ENCODE measurements around the gene GPR87. TPM values are rescaled to one million over a fixed set of nuclear protein-coding genes. Genes with fewer than 3 reads are reported as not detected.

The GPR87 gene
- polyA plus RNA-seq, 1 donor, result not detected

DNA sequence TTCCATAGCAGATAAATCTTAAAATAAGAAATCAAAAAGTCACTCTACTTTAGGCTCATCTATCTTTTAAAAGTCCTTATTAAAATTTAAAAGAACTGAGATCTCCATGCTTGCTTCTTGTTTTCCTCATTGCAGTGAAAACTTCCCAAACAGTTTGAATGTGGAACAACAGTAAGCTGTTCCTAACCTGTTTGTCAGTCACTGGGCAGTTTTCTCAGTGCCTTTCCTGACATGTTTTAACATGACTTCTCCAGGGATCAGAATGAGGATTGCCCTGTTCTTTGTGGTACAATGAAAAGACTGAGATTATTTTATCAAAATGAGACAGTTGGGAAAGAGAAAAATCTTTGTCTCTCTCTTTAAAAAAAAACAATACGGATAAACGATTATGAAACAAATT lies 774 bp downstream of the GPR87 start:
- DNase-seq (ENCODE audit: low read depth), result no peak

DNA sequence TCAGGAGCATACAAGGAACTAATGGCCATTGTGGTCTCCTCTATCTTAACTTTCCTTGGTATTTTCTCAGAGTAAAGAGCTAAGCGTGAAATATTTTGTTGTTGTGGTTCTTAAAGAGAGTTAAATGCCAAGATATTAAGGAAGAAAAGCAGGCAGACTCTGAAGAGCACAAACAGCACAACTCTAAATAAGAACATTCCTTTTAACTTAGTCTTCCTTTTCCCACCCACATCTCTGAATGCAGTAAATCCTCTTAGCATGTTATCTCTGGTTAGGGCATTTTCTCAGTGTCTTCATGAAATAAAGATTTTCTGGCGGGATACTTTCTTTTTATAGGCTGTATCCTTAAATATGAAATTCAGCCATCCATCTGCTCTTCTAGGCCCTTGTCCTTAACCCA lies 1.5 kb downstream of the GPR87 start:
- DNase-seq (ENCODE audit: low read depth), result no peak

DNA sequence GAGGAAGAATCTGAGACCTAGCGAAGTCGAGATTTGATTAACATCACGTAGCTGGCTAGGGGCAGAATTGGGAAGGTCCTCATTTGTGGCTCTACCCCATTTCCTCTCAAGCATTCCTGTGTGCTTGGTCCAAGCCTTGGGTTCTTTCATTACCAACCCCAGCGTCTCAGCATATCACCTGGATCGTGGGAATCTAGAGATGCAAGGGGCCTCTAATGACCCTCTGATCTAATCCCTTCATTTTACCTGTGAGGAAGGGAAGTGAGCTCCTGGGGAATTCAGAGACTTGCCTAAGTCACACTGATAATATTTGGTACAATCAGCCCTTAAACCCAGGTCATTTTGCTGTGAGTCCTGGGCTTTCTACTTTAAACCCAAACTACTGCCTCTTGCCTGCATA lies 2.0 kb downstream of the GPR87 start:
- DNase-seq (ENCODE audit: low read depth), result no peak

DNA sequence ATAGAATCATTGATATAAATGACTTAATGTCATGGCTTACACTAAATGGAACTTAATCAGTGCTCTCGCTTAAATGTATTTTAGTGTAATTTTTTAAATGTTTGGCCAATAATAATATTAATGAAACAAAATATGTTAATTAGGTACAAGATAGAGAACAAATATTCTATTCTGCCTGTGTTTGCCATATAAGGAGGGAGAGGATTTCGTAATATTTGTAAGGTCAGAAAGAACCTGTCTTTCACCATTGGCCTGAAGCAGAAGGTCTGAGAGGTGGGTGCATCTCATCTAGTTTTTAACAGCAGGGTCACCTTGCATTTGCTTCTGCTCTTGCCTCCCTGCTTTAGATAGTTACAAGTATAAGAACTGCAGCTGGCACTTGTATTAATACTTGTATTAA lies 2.5 kb downstream of the GPR87 start:
- DNase-seq (ENCODE audit: low read depth), result no peak

DNA sequence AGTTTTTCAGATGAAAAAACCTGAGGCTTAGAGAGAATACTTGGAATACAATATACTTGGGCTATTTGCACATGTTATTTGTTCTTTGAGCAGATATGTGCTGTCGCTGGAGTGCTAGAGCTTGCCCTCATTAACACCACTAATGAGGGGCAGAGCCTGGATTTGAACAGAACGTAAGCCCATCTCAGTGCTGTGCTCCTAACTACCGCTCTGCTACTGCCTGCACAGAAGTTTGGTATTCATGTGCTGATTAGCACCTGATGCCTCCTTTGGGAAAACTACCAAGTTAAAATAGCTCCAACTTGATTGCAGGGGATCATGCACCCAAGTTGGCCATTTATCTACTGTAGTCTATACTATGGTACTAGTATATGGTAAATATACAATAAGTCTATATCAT lies 3.6 kb downstream of the GPR87 start:
- no peak for DNase-seq (ENCODE audit: low read depth)

DNA sequence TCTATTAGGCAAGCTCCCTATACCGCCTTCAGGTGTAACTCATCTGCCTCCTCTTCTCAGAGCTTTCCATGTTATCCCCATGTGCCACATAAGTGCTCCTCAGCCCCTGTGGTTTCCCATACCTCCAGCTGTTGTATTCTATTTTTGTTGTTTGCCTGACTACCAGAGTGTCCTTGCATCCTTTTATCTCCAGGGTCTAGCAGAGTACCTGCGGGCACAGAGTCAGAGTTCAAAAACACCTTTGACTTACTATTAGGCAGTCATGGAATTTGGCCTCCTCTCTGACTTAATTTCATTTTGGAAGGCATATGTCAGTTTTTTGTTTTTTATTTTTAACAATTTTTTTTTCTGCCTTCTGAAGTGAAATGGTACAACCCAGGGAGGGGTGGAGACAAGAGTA lies 7.1 kb downstream of the GPR87 start:
- DNase-seq (ENCODE audit: low read depth), result no peak

DNA sequence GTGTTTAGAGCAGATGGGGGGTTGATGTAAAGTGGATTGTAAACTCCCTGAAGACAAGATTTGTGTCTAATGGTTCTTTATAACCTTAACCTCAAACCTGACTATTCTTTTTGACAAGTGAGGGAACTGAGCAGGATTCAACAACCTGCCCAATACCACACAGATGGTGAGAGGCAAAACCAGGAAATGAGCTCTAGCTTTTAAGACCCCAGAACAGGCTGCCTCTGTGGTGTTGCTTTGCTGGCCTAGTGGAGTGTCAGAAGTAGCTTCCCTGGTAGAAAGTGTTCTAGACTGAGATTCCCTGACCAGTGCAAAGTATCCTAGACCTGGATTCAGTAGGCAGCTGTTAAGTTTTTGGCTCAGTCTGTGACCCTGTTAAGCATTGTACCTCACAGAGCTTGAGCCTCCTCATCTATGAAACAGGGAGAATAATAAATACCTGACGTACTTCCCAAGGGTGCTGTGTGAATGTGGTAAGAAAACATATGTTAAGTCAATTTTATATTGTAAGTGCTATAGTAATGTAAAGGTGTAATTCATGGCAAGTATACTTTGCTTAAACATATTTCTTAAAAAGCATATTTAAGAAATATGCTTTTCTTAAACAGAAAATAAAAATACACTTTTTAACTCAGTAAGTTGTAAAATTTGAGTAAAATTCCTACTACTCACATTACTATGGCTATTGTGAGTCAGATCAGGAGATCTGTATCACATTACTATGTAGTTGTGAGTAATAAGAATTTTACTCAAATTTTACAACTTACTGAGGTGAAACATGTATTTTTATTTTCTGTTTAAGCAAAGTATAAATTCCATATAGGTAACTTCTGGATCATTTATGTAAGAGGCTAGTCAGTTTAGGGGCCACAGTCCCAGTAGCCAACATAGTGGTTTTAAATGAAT lies 8.8 kb downstream of the GPR87 start:
- no peak for DNase-seq (ENCODE audit: low read depth)

DNA sequence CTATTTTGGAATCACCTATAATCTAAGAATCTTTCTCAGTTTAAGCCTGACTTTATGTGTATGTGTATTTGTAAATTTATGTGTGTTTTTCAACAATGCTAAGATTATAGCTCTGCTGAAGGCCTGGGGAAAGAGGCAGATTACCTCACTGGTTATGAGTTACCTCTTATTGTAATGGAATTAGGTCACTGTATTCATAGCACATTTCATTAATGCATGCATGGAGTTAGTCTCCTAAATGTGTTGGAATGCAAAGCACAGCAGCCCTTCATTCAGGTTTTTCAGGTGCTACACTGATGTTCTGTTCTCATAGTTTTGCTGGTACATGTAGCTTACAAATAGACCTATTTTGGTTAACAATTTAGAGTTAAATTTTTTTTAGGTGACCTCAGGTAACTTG lies 9.5 kb downstream of the GPR87 start:
- no peak for DNase-seq (ENCODE audit: low read depth)

DNA sequence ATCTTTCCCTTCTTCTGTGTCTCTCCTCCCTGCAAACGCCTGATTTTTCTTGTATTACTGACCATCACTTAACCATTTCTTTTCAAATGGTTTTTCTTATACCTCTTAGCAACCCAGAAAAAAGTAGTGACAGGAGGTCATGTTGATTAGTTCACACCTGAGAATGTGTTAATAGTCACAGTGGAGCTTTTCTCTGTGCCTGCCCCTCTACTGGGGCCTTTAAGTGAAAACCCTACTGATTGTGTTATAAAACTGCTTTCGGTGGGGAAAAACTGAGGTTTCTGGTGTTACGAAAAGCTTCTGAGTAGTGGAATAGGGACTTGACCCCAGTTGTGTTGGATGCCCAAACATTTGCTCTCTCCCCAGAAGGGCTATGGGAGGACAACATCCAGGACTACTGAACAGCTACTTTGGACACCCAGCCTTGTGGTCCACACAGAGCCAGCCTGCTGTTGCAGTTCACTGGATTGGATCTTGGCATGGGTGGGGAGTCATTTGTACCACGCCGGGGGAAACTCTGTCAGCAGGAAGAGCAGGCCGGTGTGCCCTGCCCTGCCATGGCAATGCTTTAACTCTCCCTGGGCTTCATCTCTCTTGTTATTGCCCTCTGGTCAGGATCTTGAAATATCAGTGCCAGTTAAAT lies 10.3 kb downstream of the GPR87 start:
- DNase-seq (ENCODE audit: low read depth), result no peak

DNA sequence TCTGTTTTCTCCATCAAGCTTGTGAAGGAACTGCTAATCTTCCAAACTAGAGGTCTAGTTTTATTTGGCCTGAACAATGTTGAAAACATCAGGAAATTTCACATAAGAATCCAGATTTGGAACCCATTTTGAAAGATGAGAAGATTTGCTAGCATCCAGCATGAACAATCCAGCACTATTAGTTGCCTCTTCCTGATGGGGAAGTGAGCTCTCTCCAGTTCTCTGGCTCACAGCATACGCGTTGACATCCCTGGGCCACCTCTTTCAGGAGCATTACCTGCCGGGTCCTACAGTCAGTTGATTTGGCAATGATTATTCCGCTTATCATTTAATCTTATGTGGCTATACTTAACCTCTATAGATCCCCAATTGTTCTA lies 10.9 kb downstream of the GPR87 start:
- DNase-seq (ENCODE audit: low read depth), result no peak

DNA sequence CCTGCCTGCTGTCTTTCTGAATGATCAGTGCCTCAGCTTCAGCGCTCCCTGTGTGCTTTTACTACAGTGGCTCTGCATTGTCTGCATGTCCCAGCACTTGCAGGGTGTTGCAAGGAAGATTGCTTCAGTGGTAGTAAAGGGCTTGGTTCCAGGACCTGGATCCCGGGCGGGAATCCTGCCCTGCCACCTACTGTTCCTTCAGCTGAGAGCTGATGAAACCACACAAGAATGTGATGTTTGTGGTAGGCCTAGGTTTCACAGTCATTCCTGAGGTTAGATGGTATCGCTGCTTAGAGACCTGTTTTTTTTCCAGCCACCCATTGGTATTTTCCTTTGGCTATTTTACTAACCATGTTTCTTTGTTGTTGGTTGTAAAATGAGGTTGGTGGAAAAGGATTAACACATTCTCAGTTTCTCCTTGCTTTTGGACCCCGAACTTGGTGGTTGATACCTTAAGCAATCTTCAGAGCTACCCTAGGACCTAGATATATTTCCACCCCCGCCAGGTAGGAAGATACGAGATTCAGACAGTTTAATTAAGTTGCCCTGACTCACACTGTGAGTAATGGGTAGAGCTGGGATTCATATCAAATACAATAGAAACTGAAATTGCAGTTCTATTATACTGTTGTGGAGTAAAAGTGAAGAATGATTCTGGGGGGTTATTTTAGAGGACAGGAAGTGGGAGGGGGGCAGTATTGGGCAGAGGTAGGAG lies 11.4 kb downstream of the GPR87 start:
- DNase-seq (ENCODE audit: low read depth), result no peak

DNA sequence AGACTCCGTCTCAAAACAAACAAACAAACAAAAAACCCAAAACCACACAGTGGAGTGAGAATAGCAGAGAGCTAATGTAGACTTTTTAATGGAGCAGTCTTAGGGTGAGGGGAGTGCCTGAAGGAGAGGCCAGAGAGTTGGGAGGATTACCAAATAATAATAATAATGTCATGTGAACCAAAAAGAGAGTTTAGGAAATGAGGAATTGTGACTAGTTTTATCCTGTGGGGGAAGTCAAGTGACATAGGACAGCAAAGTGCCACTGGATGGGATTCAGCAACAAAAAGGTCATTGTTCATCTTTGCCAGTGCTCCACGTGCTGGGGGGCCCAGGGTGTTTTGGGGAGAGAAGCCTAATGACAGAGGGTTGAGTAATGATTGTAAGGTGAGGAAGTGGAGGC lies 12.9 kb downstream of the GPR87 start:
- no peak for DNase-seq (ENCODE audit: low read depth)

DNA sequence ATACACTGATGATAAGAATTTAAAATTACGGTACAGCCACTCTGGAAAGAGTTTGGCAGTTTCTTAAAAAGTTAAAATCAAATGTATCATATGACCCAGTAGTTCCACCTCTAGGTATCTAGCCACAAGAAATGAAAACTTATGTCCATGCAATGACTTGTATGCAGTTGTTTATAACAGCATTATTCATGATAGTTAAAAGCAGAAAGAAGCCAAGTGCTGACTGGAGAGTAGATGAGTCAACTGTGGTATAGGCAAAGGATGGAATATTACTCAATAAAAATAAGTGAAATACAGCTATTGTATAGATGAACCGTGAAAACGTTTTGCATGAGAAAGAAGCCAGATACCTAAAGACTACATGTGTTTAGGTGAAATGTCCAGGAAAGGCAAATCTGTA lies 14.8 kb downstream of the GPR87 start:
- no peak for DNase-seq (ENCODE audit: low read depth)

DNA sequence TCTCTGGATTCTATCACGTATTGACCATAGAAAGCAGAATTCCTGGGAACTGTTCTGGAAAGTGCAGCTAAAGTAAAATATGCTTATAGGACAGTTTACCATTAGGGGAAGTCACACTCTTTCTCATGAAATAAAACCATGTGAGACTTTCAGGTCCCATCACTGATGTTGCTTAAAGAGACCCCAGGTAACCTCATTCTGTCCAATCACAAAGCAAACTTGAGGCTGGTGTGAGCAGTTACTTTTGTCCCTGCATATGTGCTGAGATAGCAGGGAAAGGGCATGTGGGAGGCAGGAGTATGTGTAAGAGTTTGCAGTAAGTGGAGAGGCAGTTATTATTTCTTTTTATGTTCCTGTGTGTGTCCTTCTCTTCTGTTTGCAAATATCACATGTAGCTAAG lies 16.1 kb downstream of the GPR87 start:
- no peak for DNase-seq (ENCODE audit: low read depth)

DNA sequence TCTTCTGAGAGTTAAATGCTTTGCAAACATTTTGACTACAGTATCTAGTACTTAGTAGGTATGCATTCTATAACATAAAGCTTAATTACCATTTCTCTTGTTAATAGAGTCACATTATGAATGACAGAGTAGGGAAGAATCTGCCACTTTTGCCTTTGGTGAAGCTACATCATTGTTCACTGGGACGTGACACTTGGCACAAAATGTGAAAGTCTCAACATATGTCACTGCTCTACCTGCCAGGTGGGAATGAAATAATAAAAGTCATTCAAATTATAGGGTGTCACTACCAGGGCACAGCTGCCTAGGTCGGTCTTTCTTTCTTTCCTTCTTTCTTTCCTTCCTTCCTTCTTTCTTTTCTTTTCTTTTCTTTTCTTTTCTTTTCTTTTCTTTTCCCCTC lies 17.6 kb downstream of the GPR87 start:
- DNase-seq (ENCODE audit: low read depth), result no peak

DNA sequence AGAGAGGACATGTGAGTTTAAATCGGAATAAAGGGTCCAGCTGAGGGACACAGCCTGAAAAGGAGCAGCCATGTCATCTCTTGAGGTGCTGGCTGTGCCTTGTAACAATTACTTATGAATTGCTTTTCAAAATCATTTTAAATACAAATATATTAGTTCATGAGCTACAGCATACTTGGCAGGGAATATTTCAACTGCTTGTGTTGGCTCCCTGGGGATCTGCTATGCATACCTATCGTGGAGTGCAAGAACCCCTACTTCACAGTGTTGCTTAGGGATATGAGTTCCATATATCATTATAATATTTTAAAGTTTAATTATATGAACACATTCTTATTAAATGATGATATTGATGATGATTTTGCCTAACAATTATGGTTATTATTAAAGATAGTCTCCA lies 19.2 kb downstream of the GPR87 start:
- no peak for DNase-seq (ENCODE audit: low read depth)

DNA sequence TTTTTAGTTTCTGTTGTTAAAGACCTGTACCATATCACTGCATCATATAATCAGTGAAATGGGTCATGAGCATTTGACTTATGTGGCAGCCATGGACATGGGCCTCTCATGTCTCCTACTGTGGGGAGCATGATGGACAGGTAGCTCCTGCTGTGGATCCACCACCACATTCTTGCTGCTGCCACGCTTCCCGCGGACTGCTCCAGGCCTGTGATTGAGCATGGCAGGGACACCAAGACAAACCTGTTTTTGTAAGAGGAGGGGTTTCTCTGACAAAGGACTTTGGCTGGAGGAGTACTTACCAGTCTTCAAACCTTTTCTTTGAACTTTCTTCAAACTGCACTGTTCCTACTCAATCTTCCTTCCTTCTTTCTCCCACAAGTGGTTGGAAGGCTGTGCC lies 20.4 kb downstream of the GPR87 start:
- no peak for DNase-seq (ENCODE audit: low read depth)

DNA sequence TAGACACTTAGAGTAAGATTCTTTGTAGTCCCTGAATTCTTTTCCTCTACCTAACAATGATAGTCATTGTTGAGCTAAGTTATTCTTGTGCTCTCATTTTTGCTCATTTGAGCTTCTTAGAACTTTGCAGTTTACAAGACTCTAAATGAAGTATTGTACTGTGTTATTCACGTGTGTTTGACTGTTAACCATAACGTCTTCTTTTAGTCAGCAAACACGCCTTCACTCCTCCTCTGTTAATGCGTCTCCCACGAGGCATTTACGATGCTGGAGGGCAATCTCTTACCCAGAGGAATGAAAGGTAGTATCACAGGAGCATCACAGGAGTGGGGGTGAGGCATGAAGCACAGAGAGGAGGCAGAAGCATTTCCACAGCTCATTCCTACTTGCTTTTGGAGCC lies 23.5 kb downstream of the GPR87 start:
- DNase-seq (ENCODE audit: low read depth), result no peak

DNA sequence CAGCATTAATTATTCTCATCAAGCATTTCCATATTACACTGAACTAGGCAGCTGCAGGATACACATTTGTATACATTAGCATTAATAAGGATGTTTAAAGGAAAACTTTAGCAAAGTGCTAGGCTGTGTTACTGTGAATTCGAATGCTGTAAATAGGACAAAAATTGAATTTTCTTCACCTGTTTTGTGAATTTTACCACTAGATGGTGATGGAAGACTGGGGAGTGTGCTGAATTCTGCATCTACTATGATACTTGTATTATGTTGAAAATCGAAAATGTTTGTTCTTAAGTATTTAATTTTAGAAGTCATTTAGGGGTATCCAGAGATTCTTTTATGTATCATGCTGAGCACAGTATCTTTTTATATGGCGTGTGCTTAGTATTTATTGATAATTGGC lies 25.9 kb downstream of the GPR87 start:
- no peak for DNase-seq (ENCODE audit: low read depth)

DNA sequence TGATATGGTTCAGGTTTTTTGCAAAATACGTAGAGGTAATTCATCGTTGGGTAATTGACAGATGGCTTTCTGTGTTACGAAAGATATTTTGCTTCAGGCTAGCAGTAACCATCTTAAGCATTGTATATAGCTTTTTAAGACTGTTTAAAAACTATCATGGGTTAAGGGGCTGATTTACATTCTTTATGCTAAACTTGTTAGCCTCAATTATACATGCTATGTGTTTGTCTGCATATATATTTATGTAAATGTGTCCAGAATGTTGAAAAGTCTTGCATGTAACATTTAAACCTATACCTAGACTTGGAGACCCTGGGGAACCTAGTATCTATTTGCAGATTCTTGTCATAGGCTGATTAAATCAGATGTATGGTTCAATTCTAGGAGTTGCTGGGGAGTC lies 27.2 kb downstream of the GPR87 start:
- no peak for DNase-seq (ENCODE audit: low read depth)

DNA sequence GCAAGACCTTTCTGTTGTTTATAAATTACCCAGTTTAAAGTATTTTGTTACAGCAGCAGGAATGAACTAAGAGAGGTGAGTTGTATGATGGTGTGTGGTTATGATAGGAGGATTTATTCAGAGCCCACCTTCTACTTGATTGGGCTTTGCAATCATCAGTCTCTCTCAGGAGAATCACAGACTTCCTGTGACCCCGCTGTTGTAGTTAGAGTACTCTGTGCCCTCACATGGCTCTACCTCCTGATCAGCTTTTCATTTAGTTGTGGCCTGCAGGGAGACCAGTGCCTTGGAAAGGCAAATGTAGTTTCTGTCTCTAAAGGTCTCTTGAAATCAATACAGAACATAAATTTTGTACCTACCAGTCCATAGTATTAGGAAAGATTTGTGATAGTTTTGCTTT lies 30.7 kb downstream of the GPR87 start:
- DNase-seq (ENCODE audit: low read depth), result no peak

DNA sequence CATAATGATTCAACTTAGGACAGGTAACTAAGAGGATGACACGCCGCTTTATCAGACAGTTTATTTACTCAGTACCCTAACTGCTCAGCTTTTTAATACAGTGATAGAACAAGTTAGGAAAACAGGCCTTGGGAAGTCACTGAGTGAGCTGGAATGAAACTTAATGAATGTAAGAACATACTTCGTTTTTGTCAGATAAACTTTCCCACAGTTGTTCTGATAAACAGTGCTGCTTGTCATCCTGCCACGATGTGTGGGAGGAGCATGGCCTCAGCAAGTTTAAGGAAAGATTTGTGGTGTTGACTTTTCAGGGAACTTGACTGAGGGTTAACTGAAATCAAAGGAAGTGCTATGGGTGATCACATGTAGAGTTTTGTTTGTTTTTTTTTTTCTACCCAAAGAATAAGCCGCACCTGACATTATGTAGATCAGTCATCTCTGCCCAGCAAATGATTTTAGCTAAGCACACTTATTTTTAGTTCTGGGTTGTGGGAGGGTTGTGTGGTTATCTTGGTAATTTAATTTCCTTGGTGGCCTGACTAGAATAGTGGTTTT lies 32.6 kb downstream of the GPR87 start:
- no peak for DNase-seq (ENCODE audit: low read depth)

DNA sequence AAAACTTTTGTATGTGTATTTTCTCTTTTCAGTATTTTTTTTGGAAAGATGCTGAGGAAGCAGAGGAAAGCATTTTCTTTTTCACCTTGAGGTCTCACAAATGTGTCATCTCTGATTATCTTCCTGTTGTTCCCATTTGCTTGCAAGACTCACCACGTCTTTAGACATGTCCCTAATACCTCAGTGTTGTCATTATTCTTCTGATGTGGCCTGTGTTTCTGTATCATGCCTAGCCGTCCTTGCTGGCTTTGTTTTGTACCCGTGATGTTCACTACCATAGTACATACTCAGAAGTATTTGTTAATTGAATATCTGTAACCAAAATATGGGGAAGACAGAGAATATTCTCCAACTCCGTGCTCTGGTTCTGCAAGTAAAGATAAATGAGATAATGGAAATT lies 33.2 kb downstream of the GPR87 start:
- no peak for DNase-seq (ENCODE audit: low read depth)
